IPS DF 4.7 (cell line): ENCODE data around the gene KCNA3.

Source experiments
- DNase-seq: peaks from one replicate; pipeline ENCODE4 v3.0.0-alpha.2; 2013; ENCODE audit warnings: low spot score; ENCODE audit errors: extremely low read depth

KCNA3 gene

GRCh38 chr1:110674337-110675059 lies at the start of gene KCNA3:
TSS of gene KCNA3 (minus strand) at chr1:110674940. CDS start at chr1:110674809, 131 bp downstream.
- no peak for DNase-seq

GRCh38 chr1:110722807-110723206 lies 48.1 kb upstream of the KCNA3 start:
- no peak for DNase-seq

- no peak for DNase-seq
These were observed 45.2 kb upstream of the KCNA3 start for GRCh38 chr1:110719908-110720307.

- no peak for DNase-seq
These were observed 43.7 kb upstream of the KCNA3 start for GRCh38 chr1:110718452-110718851.

- no peak for DNase-seq
These were observed 42.4 kb upstream of the KCNA3 start for GRCh38 chr1:110717179-110717578.

- DNase-seq = no peak
These were observed 39.7 kb upstream of the KCNA3 start for GRCh38 chr1:110714374-110714995.

GRCh38 chr1:110713221-110713620 lies 38.5 kb upstream of the KCNA3 start:
- no peak for DNase-seq

GRCh38 chr1:110710314-110710713 lies 35.6 kb upstream of the KCNA3 start:
- no peak for DNase-seq

GRCh38 chr1:110708974-110709440 lies 34.3 kb upstream of the KCNA3 start:
- DNase-seq = no peak

- DNase-seq = no peak
These were observed 32.5 kb upstream of the KCNA3 start for GRCh38 chr1:110707232-110707631.

- no peak for DNase-seq
These were observed 31.9 kb upstream of the KCNA3 start for GRCh38 chr1:110706621-110707020.

- no peak for DNase-seq
These were observed 27.5 kb upstream of the KCNA3 start for GRCh38 chr1:110702260-110702659.

GRCh38 chr1:110700767-110701166 lies 26.0 kb upstream of the KCNA3 start:
- no peak for DNase-seq

- DNase-seq = no peak
These were observed 22.9 kb upstream of the KCNA3 start for GRCh38 chr1:110697606-110698005.

GRCh38 chr1:110696818-110697217 lies 22.1 kb upstream of the KCNA3 start:
- DNase-seq = no peak

- no peak for DNase-seq
These were observed 16.1 kb upstream of the KCNA3 start for GRCh38 chr1:110690709-110691365.

- no peak for DNase-seq
These were observed 15.1 kb upstream of the KCNA3 start for GRCh38 chr1:110689868-110690267.

- no peak for DNase-seq
These were observed 13.8 kb upstream of the KCNA3 start for GRCh38 chr1:110688514-110688913.

GRCh38 chr1:110687250-110687649 lies 12.5 kb upstream of the KCNA3 start:
- DNase-seq = no peak

GRCh38 chr1:110686188-110686587 lies 11.4 kb upstream of the KCNA3 start:
- no peak for DNase-seq

GRCh38 chr1:110684491-110684890 lies 9.8 kb upstream of the KCNA3 start:
- DNase-seq = no peak

- DNase-seq = no peak
These were observed 8.2 kb upstream of the KCNA3 start for GRCh38 chr1:110682898-110683297.
